ENCODE data around the gene PITHD1. TPM values are rescaled to one million over a fixed set of nuclear protein-coding genes. Genes with fewer than 3 reads are reported as not detected.
"Not testable (repeated sequence)": the region's sequence is repeated elsewhere in the genome, so short reads cannot be mapped to it uniquely, and the experiment has no call there.

PITHD1 gene, protein sequence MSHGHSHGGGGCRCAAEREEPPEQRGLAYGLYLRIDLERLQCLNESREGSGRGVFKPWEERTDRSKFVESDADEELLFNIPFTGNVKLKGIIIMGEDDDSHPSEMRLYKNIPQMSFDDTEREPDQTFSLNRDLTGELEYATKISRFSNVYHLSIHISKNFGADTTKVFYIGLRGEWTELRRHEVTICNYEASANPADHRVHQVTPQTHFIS
- polyA plus RNA-seq (2011; rRNA removed) (34.0 and 41.0 TPM in 2 replicates), polyA plus RNA-seq (2017; fragmentation: RNase III; extraction: RNeasy Plus Mini Kit Qiagen cat#74134 plus additional on column Dnase treatment) (25.4 to 29.2 TPM (median 26.3 TPM) in 3 replicates), polyA minus RNA-seq (2011; rRNA and poly(A)+ RNA removed) (7.8 and 9.3 TPM in 2 replicates)
- polyA plus RNA-seq (2012; cell fraction: cytosol; rRNA removed), result 32.4 and 33.3 TPM in 2 replicates
- polyA plus RNA-seq (2012; cell fraction: nucleus; rRNA removed), result 14.6 and 24.5 TPM in 2 replicates

DNA sequence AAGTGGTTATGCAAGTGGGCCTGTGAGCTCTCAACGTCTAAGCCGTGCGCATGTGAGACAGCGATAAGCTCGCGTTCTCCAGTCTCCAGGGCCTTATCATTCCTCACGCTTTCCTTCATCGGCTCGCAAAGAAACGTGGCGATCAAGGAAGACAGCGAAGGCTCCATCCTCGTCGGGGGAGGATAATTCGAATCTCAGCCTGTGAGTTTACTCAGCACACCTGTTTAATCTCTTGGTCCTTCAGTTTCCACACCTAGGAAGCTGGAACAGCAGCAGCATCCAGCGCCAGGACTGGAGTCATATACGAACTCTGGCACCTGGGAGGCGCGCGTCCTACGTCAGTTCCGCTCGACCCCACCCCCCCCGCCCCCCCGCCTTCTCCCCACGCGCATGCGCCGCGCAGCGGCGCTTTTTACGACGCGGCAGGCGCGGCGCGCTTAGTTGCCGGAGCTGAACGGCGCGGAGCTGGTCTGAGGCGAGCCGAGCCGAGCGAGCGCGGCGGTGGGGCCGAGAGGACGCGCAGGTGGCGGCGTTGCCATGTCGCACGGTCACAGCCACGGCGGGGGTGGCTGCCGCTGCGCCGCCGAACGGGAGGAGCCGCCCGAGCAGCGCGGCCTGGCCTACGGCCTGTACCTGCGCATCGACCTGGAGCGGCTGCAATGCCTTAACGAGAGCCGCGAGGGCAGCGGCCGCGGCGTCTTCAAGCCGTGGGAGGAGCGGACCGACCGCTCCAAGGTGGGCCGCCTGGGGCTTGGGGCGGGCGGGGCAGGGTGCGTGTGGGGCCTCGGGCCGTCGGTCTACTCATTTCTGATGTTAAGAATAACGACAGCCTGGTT lies at the start of gene PITHD1:
Gene PITHD1, plus strand, starts transcription at position 440 of the 836 bp plus-strand sequence. Its CDS starts 98 bp downstream, at position 538.
- H3K27ac ChIP-seq, result peak within 1 kb of the TSS; percentile 73 to 91
- no peaks in the 10 kb centered on the region for H3K9me3 ChIP-seq
- FAIRE-seq, result no peak
- peak within 1 kb of the TSS; percentile 99 for H3K4me3 ChIP-seq
- WGBS (ENCODE audit: missing lambda C conversion rate), result under 1% methylated on average over 18 of the region's 91 CpGs
- POLR2A ChIA-PET, result interaction anchor here (0.5 to 2.1 kb wide), 14 partner anchors 10 to 1995 kb away, joined by 3 to 8 read pairs (median 4); partner anchors contain the start of genes ELOA, HMGCL and LYPLA2
- peak; percentile 81 to 87 for DNase-seq (ENCODE audit: low read depth in 1 of 2, low spot score in 1 of 2)
- TF ChIP-seq, protein P1, sequence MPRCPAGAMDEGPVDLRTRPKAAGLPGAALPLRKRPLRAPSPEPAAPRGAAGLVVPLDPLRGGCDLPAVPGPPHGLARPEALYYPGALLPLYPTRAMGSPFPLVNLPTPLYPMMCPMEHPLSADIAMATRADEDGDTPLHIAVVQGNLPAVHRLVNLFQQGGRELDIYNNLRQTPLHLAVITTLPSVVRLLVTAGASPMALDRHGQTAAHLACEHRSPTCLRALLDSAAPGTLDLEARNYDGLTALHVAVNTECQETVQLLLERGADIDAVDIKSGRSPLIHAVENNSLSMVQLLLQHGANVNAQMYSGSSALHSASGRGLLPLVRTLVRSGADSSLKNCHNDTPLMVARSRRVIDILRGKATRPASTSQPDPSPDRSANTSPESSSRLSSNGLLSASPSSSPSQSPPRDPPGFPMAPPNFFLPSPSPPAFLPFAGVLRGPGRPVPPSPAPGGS (IDR thresholded peaks at IDR 0.05), result peak; percentile 67; the same call in 2 of the 3 replicates
- peak; percentile 57 for TF ChIP-seq PHF8 (IDR thresholded peaks at IDR 0.05; ENCODE audit: borderline replicate concordance, low read depth)
- TF ChIP-seq CBX2 (IDR thresholded peaks at IDR 0.05; ENCODE audit: borderline replicate concordance, low read depth), result no peak
- TF ChIP-seq, protein P2, sequence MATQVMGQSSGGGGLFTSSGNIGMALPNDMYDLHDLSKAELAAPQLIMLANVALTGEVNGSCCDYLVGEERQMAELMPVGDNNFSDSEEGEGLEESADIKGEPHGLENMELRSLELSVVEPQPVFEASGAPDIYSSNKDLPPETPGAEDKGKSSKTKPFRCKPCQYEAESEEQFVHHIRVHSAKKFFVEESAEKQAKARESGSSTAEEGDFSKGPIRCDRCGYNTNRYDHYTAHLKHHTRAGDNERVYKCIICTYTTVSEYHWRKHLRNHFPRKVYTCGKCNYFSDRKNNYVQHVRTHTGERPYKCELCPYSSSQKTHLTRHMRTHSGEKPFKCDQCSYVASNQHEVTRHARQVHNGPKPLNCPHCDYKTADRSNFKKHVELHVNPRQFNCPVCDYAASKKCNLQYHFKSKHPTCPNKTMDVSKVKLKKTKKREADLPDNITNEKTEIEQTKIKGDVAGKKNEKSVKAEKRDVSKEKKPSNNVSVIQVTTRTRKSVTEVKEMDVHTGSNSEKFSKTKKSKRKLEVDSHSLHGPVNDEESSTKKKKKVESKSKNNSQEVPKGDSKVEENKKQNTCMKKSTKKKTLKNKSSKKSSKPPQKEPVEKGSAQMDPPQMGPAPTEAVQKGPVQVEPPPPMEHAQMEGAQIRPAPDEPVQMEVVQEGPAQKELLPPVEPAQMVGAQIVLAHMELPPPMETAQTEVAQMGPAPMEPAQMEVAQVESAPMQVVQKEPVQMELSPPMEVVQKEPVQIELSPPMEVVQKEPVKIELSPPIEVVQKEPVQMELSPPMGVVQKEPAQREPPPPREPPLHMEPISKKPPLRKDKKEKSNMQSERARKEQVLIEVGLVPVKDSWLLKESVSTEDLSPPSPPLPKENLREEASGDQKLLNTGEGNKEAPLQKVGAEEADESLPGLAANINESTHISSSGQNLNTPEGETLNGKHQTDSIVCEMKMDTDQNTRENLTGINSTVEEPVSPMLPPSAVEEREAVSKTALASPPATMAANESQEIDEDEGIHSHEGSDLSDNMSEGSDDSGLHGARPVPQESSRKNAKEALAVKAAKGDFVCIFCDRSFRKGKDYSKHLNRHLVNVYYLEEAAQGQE (IDR thresholded peaks at IDR 0.05), result no peak
- peak; percentile 92 for TF ChIP-seq POLR2A (IDR thresholded peaks at IDR 0.05; ENCODE audit: low read length)
- TF ChIP-seq EHF (CRISPR knock-in tag; IDR thresholded peaks at IDR 0.05), result no peak
- peak; percentile 60 to 85; a peak in 4 of 5 replicates for TF ChIP-seq JUN (IDR thresholded peaks at IDR 0.05)
- no peak for TF ChIP-seq KDM1A (IDR thresholded peaks at IDR 0.05; ENCODE audit: low read depth)
- TF ChIP-seq GATA3 (IDR thresholded peaks at IDR 0.05; ENCODE audit: borderline replicate concordance), result no peak
- no peak for TF ChIP-seq HOXA7 (CRISPR knock-in tag; IDR thresholded peaks at IDR 0.05)
- TF ChIP-seq KDM5A (IDR thresholded peaks at IDR 0.05), result peak; percentile 55; the same call in 1 of the 2 replicates
- TF ChIP-seq FOXS1 (CRISPR knock-in tag; IDR thresholded peaks at IDR 0.05), result no peak
- CTCF ChIA-PET, result interaction anchor here (1.0 to 2.2 kb wide), 4 partner anchors 13 to 138 kb away, joined by 3 to 8 read pairs (median 4); partner anchors contain the start of gene LYPLA2
- ATAC-seq, result peak; percentile 87 to 89
- H3K4me1 ChIP-seq, result peaks cover 20% of the 10 kb centered on the region
- peak within 1 kb of the TSS; percentile 98 for H3K4me2 ChIP-seq

DNA sequence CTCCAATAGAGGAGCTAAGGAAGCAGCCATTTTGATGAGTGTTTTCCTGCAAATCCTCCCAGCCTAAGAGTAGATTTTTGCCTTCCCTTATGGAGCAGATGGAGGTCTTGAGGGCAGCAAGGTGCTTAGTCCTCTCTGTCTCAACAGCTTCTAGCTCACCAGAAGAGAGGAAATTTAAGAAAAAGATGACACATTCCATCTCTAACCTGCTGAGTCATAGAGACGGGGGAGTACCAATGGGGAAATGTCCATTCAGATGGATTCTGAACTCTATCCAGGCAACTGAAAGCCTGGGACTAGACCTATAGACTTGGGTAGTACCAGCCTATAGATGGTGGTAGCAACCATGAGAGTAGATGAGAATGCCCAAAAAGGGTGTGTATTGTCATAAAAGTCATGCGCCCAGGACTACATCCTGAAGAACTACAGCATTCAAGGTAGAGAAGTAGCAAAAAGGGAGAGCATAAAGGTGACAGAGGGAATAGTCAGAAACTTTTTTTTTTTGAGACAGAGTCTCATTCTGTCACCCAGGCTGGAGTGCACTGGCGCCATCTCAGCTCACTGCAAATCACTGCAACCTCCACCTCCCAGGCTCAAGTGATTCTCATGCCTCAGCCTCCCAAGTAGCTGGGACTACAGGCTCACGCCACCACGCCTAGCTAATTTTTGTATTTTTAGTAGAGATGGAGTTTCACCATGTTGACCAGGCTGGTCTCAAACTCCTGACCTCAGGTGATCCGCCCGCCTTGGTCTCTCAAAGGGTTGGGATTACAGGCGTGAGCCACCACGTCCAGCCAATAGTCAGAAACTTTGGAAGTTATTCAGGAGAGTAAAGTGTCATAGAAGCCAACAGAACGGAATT lies 45.6 kb upstream of the PITHD1 start:
- FAIRE-seq, result no peak
- 89% methylated on average over 10 of the region's 10 CpGs for WGBS (ENCODE audit: missing lambda C conversion rate)
- Histone ChIP-seq H3K4me3 (no peak overlapping the region), H3K9me3 (no peaks in the 10 kb centered on the region), H3K4me1 (peaks cover 25% of the 10 kb centered on the region), H3K4me2 (peak overlapping the region; percentile 41), H3K27ac (peak overlapping the region; percentile 52 to 71; a peak in 5 of 6 replicates)
- TF ChIP-seq MAFK (IDR thresholded peaks at IDR 0.05; ENCODE audit: partially characterized antibody) (peak; percentile 40), HOXB13 (CRISPR knock-in tag; IDR thresholded peaks at IDR 0.05; ENCODE audit: low read depth) (no peak), POLR2AphosphoS2 (conservative IDR thresholded peaks at IDR 0.05; ENCODE audit: low read length) (no peak)
- ChIA-PET POLR2A (interaction anchor here (1.5 kb wide), 1 partner anchor 11 kb away, joined by 4 read pairs; the partner anchor contains the start of gene ELOA), CTCF (interaction anchor here (0.6 to 1.0 kb wide), 2 partner anchors 13 to 33 kb away, joined by 3 to 4 read pairs; no protein-coding TSS in a partner anchor)
- ATAC-seq, result peak in 1 of 2 experiments; percentile 34; a peak in 1 of 6 replicates
- DNase-seq (ENCODE audit: low read depth in 1 of 2, low spot score in 1 of 2), result peak in 1 of 2 experiments; percentile 15

DNA sequence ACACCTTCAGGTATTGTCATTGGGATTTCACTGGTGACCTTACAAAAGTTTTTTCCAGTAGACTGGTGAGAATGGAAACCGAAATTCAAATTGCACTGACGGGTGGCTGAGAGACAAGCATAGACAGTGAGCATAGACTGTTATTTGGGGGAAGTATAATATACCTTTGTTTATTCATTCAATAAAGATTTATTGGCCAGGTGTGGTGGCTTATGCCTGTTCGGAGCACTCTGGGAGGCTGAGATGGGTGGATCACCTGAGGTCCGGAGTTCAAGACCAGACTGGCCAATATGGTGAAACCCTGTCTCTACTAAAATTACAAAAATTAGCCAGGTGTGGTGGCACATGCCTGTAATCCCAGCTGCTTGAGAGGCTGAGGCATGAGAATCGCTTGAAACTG lies 44.9 kb upstream of the PITHD1 start:
- H3K4me1 ChIP-seq, result peaks cover 18% of the 10 kb centered on the region
- not testable (repeated sequence) for FAIRE-seq; H3K4me3 ChIP-seq; H3K4me2 ChIP-seq; H3K9me3 ChIP-seq; ATAC-seq; DNase-seq (ENCODE audit: low read depth in 1 of 2, low spot score in 1 of 2); H3K27ac ChIP-seq
- POLR2A ChIA-PET, result interaction anchor here (1.5 kb wide), 1 partner anchor 10 kb away, joined by 4 read pairs; the partner anchor contains the start of gene ELOA
- WGBS (ENCODE audit: missing lambda C conversion rate), result 93% methylated on average over 5 of the region's 5 CpGs
- CTCF ChIA-PET, result interaction anchor here (0.6 kb wide), 1 partner anchor 34 kb away, joined by 4 read pairs; no protein-coding TSS in a partner anchor
